ENCODE results near the gene WWOX. TPM values are rescaled to one million over a fixed set of nuclear protein-coding genes. Genes with fewer than 3 reads are reported as not detected.

Gene WWOX
- total RNA-seq, 1 donor from 2014 or later, result 29.6 TPM

- TF ChIP-seq CTCF (conservative IDR thresholded peaks at IDR 0.05; ENCODE audit: low read depth, low read length), result no peak
- DNase-seq (ENCODE audit: low read depth), result no peak
- H3K4me3 ChIP-seq (ENCODE audit: low read depth, low read length), result no peak overlapping the region
Observed at GRCh38 chr16:78516006-78516736, 416.7 kb downstream of the WWOX start.

- no peak for TF ChIP-seq CTCF (conservative IDR thresholded peaks at IDR 0.05; ENCODE audit: low read depth, low read length)
- H3K4me3 ChIP-seq (ENCODE audit: low read depth, low read length), result no peak overlapping the region
- no peak for DNase-seq (ENCODE audit: low read depth)
Observed at GRCh38 chr16:78519896-78520295, 420.4 kb downstream of the WWOX start.

GRCh38 chr16:78520470-78520869, 421.0 kb downstream of the WWOX start:
- TF ChIP-seq CTCF (conservative IDR thresholded peaks at IDR 0.05; ENCODE audit: low read depth, low read length), result no peak
- no peak overlapping the region for H3K4me3 ChIP-seq (ENCODE audit: low read depth, low read length)
- DNase-seq (ENCODE audit: low read depth), result no peak

GRCh38 chr16:78522327-78522726, 422.9 kb downstream of the WWOX start:
- no peak overlapping the region for H3K4me3 ChIP-seq (ENCODE audit: low read depth, low read length)
- no peak for TF ChIP-seq CTCF (conservative IDR thresholded peaks at IDR 0.05; ENCODE audit: low read depth, low read length)
- DNase-seq (ENCODE audit: low read depth), result no peak

GRCh38 chr16:78523212-78523985, 423.9 kb downstream of the WWOX start:
- DNase-seq (ENCODE audit: low read depth), result no peak
- TF ChIP-seq CTCF (conservative IDR thresholded peaks at IDR 0.05; ENCODE audit: low read depth, low read length), result no peak
- no peak overlapping the region for H3K4me3 ChIP-seq (ENCODE audit: low read depth, low read length)

- no peak for TF ChIP-seq CTCF (conservative IDR thresholded peaks at IDR 0.05; ENCODE audit: low read depth, low read length)
- DNase-seq (ENCODE audit: low read depth), result no peak
- no peak overlapping the region for H3K4me3 ChIP-seq (ENCODE audit: low read depth, low read length)
Observed at GRCh38 chr16:78524066-78524595, 424.7 kb downstream of the WWOX start.

Measured in epithelial cell of proximal tubule (primary cell).